AG04450 (cell line): ENCODE results near the gene ADAM10. TPM values are rescaled to one million over a fixed set of nuclear protein-coding genes. Genes with fewer than 3 reads are reported as not detected.

Experiments used
- CTCF ChIA-PET: fragments of 300-600, 350-600 bp; formaldehyde crosslinking; extraction: SDS; loops from one replicate; lab custom pipeline; 2022; ENCODE audit warnings: antibody characterized with exemption, inconsistent platforms; lab: Charles Lee
- POLR2A ChIA-PET: fragments of 350-600 bp; formaldehyde crosslinking; extraction: SDS; loops from one replicate; lab custom pipeline; 2021; ENCODE audit warnings: antibody characterized with exemption, inconsistent platforms; lab: Yijun Ruan, JAX
- DNase-seq: peaks from one replicate; pipeline ENCODE4 v3.0.0-alpha.2; 2011; ENCODE audit warnings: low read depth, low spot score
- H3K27ac ChIP-seq: one replicate; pipeline ENCODE4 v1.5.1; 2012; ENCODE audit warnings: low read depth, low read length, control low read depth
- H3K27me3 ChIP-seq: one replicate; pipeline ENCODE4 v1.6.0; 2012; ENCODE audit warnings: low read length; ENCODE audit not compliant: control insufficient read depth, insufficient read depth
- H3K4me3 ChIP-seq: 2 replicates; pipeline ENCODE4 v1.5.1; 2011; ENCODE audit warnings: mild to moderate bottlenecking, low read depth, low read length, control low read depth
- H3K9me3 ChIP-seq: 2 replicates; pipeline ENCODE4 v1.5.1; 2012; ENCODE audit warnings: low read length; ENCODE audit not compliant: control insufficient read depth, insufficient read depth
- CTCF ChIP-seq: IDR thresholded peaks from 2 replicates; pipeline ENCODE4 v1.5.1; 2011; ENCODE audit warnings: low read depth, low read length, control low read depth, inconsistent platforms
- polyA plus RNA-seq: library from polyadenylated mRNA; depleted of rRNA; stranded (reverse); fragments of >200 nt; gene quantifications from 2 replicates; pipeline ENCODE4 v1.2.3, GENCODE V29; 2011; rRNA removed
- small RNA-seq: library from RNA; depleted of rRNA; stranded (forward); fragments of <200 nt; gene quantifications from one replicate; pipeline ENCODE3, GENCODE V24; 2012; ENCODE audit warnings: low read depth; ENCODE audit not compliant: insufficient read length

Gene ADAM10
- polyA plus RNA-seq, 1 experiment, result 220 TPM

GRCh38 chr15:58541410-58542087, 208.0 kb downstream of the ADAM10 start:
- no peak for TF ChIP-seq CTCF
- H3K27me3 ChIP-seq, result peaks cover 11% of the 10 kb centered on the region
- no peak for DNase-seq
- ChIA-PET POLR2A (no interaction called here), CTCF (interaction anchor here (0.5 kb wide), 1 partner anchor 159 kb away, joined by 8 read pairs; no protein-coding TSS in a partner anchor)
- no peak overlapping the region for H3K27ac ChIP-seq
- no peak overlapping the region for H3K4me3 ChIP-seq
- H3K9me3 ChIP-seq, result no peaks in the 10 kb centered on the region; the same call in 1 of the 2 replicates

GRCh38 chr15:58539548-58539947, 210.0 kb downstream of the ADAM10 start:
- Histone ChIP-seq H3K9me3 (no peaks in the 10 kb centered on the region), H3K4me3 (no peak overlapping the region), H3K27me3 (peaks cover 14% of the 10 kb centered on the region), H3K27ac (no peak overlapping the region)
- no peak for DNase-seq
- ChIA-PET POLR2A (no interaction called here), CTCF (no interaction called here)
- no peak for TF ChIP-seq CTCF

GRCh38 chr15:58538901-58539300, 210.6 kb downstream of the ADAM10 start:
- Histone ChIP-seq H3K9me3 (no peaks in the 10 kb centered on the region), H3K27ac (no peak overlapping the region), H3K27me3 (peaks cover 14% of the 10 kb centered on the region), H3K4me3 (no peak overlapping the region)
- POLR2A ChIA-PET, result no interaction called here
- CTCF ChIA-PET, result interaction anchor here (0.9 kb wide), 1 partner anchor 8 kb away, joined by 3 read pairs; no protein-coding TSS in a partner anchor
- DNase-seq, result no peak
- no peak for TF ChIP-seq CTCF

Small RNAs within 50 kb of the gene (small RNA-seq; reads per million reads assigned to genes)
- gene AC091046.1, result not detected
- gene RF00012, result not detected

Other genes with a start within 250 kb of the ADAM10 start
- gene MINDY2, start 21.6 kb upstream of the ADAM10 start, polyA plus RNA-seq, result 11.0 and 17.5 TPM in 2 replicates
- 36.2 and 38.3 TPM in 2 replicates for gene SLTM, start 184.0 kb upstream of the ADAM10 start, polyA plus RNA-seq
- gene RNF111, start 238.0 kb upstream of the ADAM10 start, polyA plus RNA-seq, result 23.7 and 24.4 TPM in 2 replicates